Measurements from ENCODE around the gene CABP5.

The CABP5 gene

GRCh38 chr19:48053076-48053475, 9.2 kb upstream of the CABP5 start:
- TF ChIP-seq EZH2 (IDR thresholded peaks at IDR 0.05; ENCODE audit: borderline replicate concordance, low read depth, low read length, severe bottlenecking) (no peak), CTCF (IDR thresholded peaks at IDR 0.05; ENCODE audit: borderline replicate concordance, extremely low read depth, low read length, poor library complexity, severe bottlenecking) (no peak)
- no peak for ATAC-seq (ENCODE audit: insufficient read depth, low read depth)
- no peak overlapping the region for H3K27ac ChIP-seq (ENCODE audit: low read length)

GRCh38 chr19:48051335-48052033, 7.6 kb upstream of the CABP5 start:
- Histone ChIP-seq H3K27me3 (ENCODE audit: insufficient read depth, low read length, poor library complexity) (no peaks in the 10 kb centered on the region), H3K4me3 (ENCODE audit: low read depth in 1 of 2, low read length in 2 of 2) (no peak overlapping the region), H2AFZ (ENCODE audit: low read depth, low read length) (no peak overlapping the region), H3K9ac (ENCODE audit: low read depth, low read length) (no peak overlapping the region), H3K27ac (ENCODE audit: low read length) (no peak overlapping the region), H3K9me3 (ENCODE audit: insufficient read depth, low read length, severe bottlenecking) (no peaks in the 10 kb centered on the region), H4K20me1 (ENCODE audit: insufficient read depth, low read length) (no peaks in the 10 kb centered on the region), H3K36me3 (ENCODE audit: insufficient read depth, low read length) (no peaks in the 10 kb centered on the region), H3K4me1 (ENCODE audit: insufficient read depth, low read length) (no peaks in the 10 kb centered on the region), H3K79me2 (ENCODE audit: insufficient read depth, low read length) (no peaks in the 10 kb centered on the region), H3K4me2 (ENCODE audit: insufficient read depth, low read length) (no peak overlapping the region)
- DNase-seq = no peak
- no peak for ATAC-seq (ENCODE audit: insufficient read depth, low read depth)
- TF ChIP-seq CTCF (IDR thresholded peaks at IDR 0.05; ENCODE audit: borderline replicate concordance, extremely low read depth, low read length, poor library complexity, severe bottlenecking) (no peak), EZH2 (IDR thresholded peaks at IDR 0.05; ENCODE audit: borderline replicate concordance, low read depth, low read length, severe bottlenecking) (no peak)

More at GRCh38 chr19:48053076-48053475, 9.2 kb upstream of the CABP5 start:
- no peaks in the 10 kb centered on the region for H3K36me3 ChIP-seq (ENCODE audit: insufficient read depth, low read length)
- no peaks in the 10 kb centered on the region for H3K79me2 ChIP-seq (ENCODE audit: insufficient read depth, low read length)
- H3K27me3 ChIP-seq (ENCODE audit: insufficient read depth, low read length, poor library complexity) = no peaks in the 10 kb centered on the region
- no peaks in the 10 kb centered on the region for H3K4me1 ChIP-seq (ENCODE audit: insufficient read depth, low read length)
- no peak overlapping the region for H3K4me3 ChIP-seq (ENCODE audit: low read depth in 1 of 2, low read length in 2 of 2)
- no peak overlapping the region for H2AFZ ChIP-seq (ENCODE audit: low read depth, low read length)
- DNase-seq = no peak
- no peaks in the 10 kb centered on the region for H3K9me3 ChIP-seq (ENCODE audit: insufficient read depth, low read length, severe bottlenecking)
- H3K4me2 ChIP-seq (ENCODE audit: insufficient read depth, low read length) = no peak overlapping the region
- no peaks in the 10 kb centered on the region for H4K20me1 ChIP-seq (ENCODE audit: insufficient read depth, low read length)
- H3K9ac ChIP-seq (ENCODE audit: low read depth, low read length) = no peak overlapping the region

- no peaks in the 10 kb centered on the region for H3K9me3 ChIP-seq (ENCODE audit: insufficient read depth, low read length, severe bottlenecking)
Measured at GRCh38 chr19:48044561-48044960, 682 bp upstream of the CABP5 start.

GRCh38 chr19:48041877-48042580, 1.9 kb downstream of the CABP5 start:
- no peaks in the 10 kb centered on the region for H4K20me1 ChIP-seq (ENCODE audit: insufficient read depth, low read length)
- TF ChIP-seq EZH2 (IDR thresholded peaks at IDR 0.05; ENCODE audit: borderline replicate concordance, low read depth, low read length, severe bottlenecking) = no peak
- no peak for TF ChIP-seq CTCF (IDR thresholded peaks at IDR 0.05; ENCODE audit: borderline replicate concordance, extremely low read depth, low read length, poor library complexity, severe bottlenecking)
- H2AFZ ChIP-seq (ENCODE audit: low read depth, low read length) = no peak overlapping the region
- no peaks in the 10 kb centered on the region for H3K27me3 ChIP-seq (ENCODE audit: insufficient read depth, low read length, poor library complexity)
- H3K4me2 ChIP-seq (ENCODE audit: insufficient read depth, low read length) = no peak overlapping the region
- H3K27ac ChIP-seq (ENCODE audit: low read length) = no peak overlapping the region
- no peaks in the 10 kb centered on the region for H3K36me3 ChIP-seq (ENCODE audit: insufficient read depth, low read length)
- H3K4me3 ChIP-seq (ENCODE audit: low read depth in 1 of 2, low read length in 2 of 2) = no peak overlapping the region
- no peaks in the 10 kb centered on the region for H3K4me1 ChIP-seq (ENCODE audit: insufficient read depth, low read length)
- no peak for DNase-seq
- H3K79me2 ChIP-seq (ENCODE audit: insufficient read depth, low read length) = no peaks in the 10 kb centered on the region
- no peak for ATAC-seq (ENCODE audit: insufficient read depth, low read depth)
- H3K9me3 ChIP-seq (ENCODE audit: insufficient read depth, low read length, severe bottlenecking) = peaks cover 3% of the 10 kb centered on the region
- no peak overlapping the region for H3K9ac ChIP-seq (ENCODE audit: low read depth, low read length)

More at GRCh38 chr19:48044561-48044960, 682 bp upstream of the CABP5 start:
- H4K20me1 ChIP-seq (ENCODE audit: insufficient read depth, low read length) = no peaks in the 10 kb centered on the region
- H3K27ac ChIP-seq (ENCODE audit: low read length) = no peak overlapping the region
- no peaks in the 10 kb centered on the region for H3K79me2 ChIP-seq (ENCODE audit: insufficient read depth, low read length)
- ATAC-seq (ENCODE audit: insufficient read depth, low read depth) (no peak), DNase-seq (no peak)
- no peak overlapping the region for H3K4me3 ChIP-seq (ENCODE audit: low read depth in 1 of 2, low read length in 2 of 2)
- H3K36me3 ChIP-seq (ENCODE audit: insufficient read depth, low read length) = no peaks in the 10 kb centered on the region
- no peaks in the 10 kb centered on the region for H3K4me1 ChIP-seq (ENCODE audit: insufficient read depth, low read length)
- no peak for TF ChIP-seq EZH2 (IDR thresholded peaks at IDR 0.05; ENCODE audit: borderline replicate concordance, low read depth, low read length, severe bottlenecking)
- H3K4me2 ChIP-seq (ENCODE audit: insufficient read depth, low read length) = no peak overlapping the region
- H3K9ac ChIP-seq (ENCODE audit: low read depth, low read length) = no peak overlapping the region
- H3K27me3 ChIP-seq (ENCODE audit: insufficient read depth, low read length, poor library complexity) = no peaks in the 10 kb centered on the region
- H2AFZ ChIP-seq (ENCODE audit: low read depth, low read length) = no peak overlapping the region
